GM21381 (cell line): ENCODE results near the gene SCN3A.

Experiments
- ATAC-seq: cut with Tn5 transposase; IDR thresholded peaks from one replicate; pipeline ENCODE4 v1.9.1; 2021; ENCODE audit warnings: mild to moderate bottlenecking, moderate library complexity; ENCODE audit not compliant: unreplicated experiment

SCN3A gene

GRCh38 chr2:165114346-165114939 is 89.4 kb downstream of the SCN3A start:
- no peak for ATAC-seq

DNA sequence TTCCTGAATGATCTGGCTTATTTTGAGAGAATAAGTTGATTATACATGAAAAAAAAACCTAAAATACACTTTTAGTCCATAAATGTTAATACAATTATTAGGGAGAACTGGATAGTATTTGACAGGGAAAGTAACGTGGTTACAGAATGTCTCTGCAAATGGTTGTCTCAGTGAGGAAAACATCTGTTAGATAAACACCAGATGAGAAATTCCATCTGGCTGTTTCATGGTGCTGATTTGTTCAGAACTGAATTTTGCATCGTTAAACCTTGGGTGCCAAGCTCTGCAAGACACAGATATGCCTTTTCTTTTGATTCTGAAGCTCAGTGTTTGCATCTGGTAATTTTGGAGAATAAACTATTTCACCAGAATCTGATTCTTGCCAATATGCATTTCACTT is 90.4 kb downstream of the SCN3A start:
- ATAC-seq = no peak

GRCh38 chr2:165112789-165113188 is 91.1 kb downstream of the SCN3A start:
- ATAC-seq = no peak

- no peak for ATAC-seq
Observed at GRCh38 chr2:165112133-165112573, 91.7 kb downstream of the SCN3A start.

- ATAC-seq = no peak
Observed at GRCh38 chr2:165110394-165110793, 93.5 kb downstream of the SCN3A start.

DNA sequence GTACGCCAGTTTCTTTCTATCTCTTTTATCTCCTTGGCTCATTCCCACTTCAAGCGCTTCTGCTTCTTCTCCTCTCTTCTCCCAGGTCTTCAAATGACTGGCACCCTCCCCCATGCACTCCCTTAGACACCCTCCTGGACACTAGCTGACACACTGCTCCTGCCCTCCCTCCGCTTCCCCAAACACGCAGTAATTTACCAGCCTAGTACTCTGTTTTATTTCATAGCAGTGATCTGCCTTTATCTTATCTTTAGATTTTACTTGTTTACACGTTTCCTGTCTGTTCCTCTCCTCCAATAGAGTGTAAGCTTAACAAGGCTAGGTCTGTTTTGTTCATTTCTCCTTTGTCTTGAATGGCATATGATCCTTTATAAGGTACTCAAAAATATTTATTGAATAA is 93.9 kb downstream of the SCN3A start:
- no peak for ATAC-seq

- no peak for ATAC-seq
Observed at GRCh38 chr2:165105926-165106325, 97.9 kb downstream of the SCN3A start.

GRCh38 chr2:165087933-165088901 is 115.6 kb downstream of the SCN3A start:
- ATAC-seq = no peak

GRCh38 chr2:165086337-165086736 is 117.5 kb downstream of the SCN3A start:
- no peak for ATAC-seq

DNA sequence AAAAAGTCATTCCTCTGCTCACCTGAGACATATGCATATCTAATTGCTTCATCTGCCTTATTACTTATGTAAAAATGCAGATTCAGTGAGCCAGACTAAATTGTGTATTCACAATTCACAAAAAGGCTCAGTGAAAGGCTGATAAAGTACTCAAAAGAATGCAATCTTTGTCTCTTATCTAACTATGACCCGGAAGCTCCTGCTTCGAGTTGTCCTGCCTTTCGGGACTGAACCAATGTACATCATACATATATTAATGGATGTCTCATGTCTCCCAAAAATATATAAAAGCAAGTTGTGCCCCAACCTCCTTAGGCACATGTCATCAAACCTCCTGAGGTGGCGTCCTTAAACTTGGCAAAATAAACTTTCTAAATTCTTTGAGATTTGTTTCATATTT is 120.5 kb downstream of the SCN3A start:
- ATAC-seq = no peak

DNA sequence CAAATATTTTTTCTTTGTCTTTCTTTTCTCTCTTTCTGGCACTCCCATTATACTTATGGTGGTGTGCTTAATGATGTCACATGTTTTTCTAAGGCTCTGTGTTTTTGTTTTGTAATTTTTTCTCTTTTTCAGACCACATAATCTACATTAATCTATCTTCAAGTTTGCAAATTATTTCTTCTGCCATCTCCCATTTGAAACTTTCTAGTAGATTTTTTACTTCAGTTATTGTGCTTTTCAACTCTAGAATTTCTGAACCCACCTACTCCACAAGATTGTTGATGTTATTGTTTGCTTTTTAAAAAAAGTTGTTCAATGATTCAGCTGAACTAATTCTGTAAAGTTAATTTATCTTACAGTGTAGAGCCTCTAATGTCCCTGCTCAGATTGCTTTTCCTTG is 121.4 kb downstream of the SCN3A start:
- ATAC-seq = no peak

GRCh38 chr2:165081276-165081675 is 122.6 kb downstream of the SCN3A start:
- ATAC-seq = no peak

GRCh38 chr2:165079432-165079831 is 124.4 kb downstream of the SCN3A start:
- ATAC-seq = no peak

DNA sequence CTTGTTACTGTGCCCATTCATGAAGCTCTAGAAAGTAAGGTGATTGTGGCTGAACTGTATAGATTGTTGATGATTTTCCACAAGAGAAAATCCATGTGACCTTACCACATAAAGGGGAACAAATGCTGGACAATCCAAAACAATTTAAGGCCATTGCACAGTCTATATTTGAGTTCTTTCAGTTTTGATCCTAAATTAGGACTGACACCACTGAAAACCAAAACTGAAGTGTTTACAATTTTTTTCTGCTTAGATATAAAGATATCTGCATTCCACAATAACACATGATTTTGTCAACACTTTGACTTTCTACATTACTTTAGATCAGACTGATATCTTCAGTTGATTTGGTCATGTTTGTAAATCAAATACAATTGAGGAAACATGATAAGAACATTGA is 124.9 kb downstream of the SCN3A start:
- ATAC-seq = no peak

GRCh38 chr2:165074884-165075283 is 129.0 kb downstream of the SCN3A start:
- no peak for ATAC-seq

DNA sequence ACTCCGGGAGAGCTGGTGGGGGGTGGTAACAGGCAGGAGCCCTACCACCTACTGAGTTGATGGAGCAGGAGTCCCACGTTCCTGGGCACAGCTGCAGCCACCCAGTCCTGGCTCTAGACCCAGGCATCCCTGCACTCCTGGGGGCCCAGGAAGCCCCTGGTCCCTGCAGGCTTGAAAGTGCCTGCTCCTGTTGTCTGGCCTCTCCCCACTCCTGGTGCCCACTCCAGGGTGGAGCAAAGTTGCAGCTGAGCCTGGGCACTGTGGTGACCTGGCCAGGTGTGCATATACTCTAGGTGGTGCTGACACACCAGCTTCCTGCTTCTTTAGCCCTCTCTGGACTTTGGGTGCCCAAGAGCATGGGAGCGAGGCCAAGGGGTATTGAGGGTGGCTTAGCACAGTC is 129.5 kb downstream of the SCN3A start:
- ATAC-seq = no peak

- ATAC-seq = no peak
Observed at GRCh38 chr2:165070076-165070475, 133.8 kb downstream of the SCN3A start.

- ATAC-seq = no peak
Observed at GRCh38 chr2:165069151-165069550, 134.7 kb downstream of the SCN3A start.

DNA sequence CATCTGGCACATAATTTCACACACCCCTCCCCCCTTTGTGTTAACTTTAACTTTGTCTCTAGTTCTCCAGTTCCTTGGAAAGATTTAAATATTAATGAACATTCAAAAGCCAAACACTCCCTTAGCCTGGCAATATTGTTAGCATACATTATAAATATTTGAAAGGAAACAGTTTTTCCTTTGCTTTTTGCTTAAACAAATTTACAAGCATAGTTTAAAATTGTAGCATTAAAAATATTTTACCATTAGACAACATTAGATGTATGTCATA is 135.4 kb downstream of the SCN3A start:
- no peak for ATAC-seq

GRCh38 chr2:165067643-165068486 is 136.0 kb downstream of the SCN3A start:
- ATAC-seq = no peak

DNA sequence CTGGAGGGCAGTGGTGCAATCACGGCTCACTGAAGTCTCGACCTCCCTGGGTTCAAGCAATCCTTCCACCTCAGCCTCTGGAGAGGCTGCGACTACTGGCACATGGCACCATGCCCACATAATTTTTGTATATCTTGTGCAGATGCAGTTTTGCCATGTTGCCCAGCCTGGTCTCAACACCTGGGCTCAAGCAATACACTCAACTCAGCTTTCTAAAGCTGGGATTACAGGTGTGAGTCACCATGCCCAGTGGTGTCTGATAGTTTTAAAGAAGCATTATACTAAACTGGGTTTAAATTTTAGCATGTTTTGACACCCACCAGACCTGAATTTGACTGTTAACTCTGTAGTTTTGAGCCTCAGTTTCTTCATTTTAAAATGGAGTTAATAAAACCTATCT is 139.1 kb downstream of the SCN3A start:
- ATAC-seq = no peak

- no peak for ATAC-seq
Observed at GRCh38 chr2:165060411-165060810, 143.4 kb downstream of the SCN3A start.
